ENCODE results near the gene KNG1.

DNA sequence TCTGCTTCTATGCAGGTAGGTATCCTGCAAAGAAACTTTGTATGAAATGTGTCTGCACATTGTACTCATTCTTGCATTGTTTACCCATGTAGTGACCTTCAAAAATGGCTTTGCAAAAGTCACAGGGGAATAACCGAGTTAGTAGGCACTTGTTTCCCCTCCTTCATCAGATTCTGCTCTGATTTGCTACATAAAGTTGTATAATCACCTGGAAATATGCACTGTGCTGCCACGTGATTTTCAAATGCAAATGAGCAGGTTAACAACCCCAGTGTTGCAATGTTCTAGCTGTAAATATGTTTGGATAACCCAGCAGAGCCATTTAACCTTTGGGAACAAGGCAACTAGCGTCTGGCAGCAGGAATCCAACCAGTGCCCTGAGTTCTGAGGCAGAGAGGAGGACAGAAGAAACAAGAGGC is at the start of gene KNG1:
- TF ChIP-seq MAFK (IDR thresholded peaks at IDR 0.05; ENCODE audit: low read depth, low read length) (no peak), POLR2AphosphoS5 (IDR thresholded peaks at IDR 0.05; ENCODE audit: low read depth, low read length) (no peak), EP300 (IDR thresholded peaks at IDR 0.05; ENCODE audit: borderline replicate concordance in 1 of 2, low read depth in 2 of 2, low read length in 2 of 2) (no peak), CREB1 (IDR thresholded peaks at IDR 0.05) (no peak), RAD21 (IDR thresholded peaks at IDR 0.05 in 1 of 2, conservative IDR thresholded peaks at IDR 0.05 in 1 of 2; ENCODE audit: low read depth in 2 of 2, low read length in 2 of 2) (no peak), SP1 (IDR thresholded peaks at IDR 0.05; ENCODE audit: low read depth, low read length) (no peak), RBBP5 (IDR thresholded peaks at IDR 0.05; ENCODE audit: borderline replicate concordance, low read depth, low read length) (no peak), POLR2A (IDR thresholded peaks at IDR 0.05; ENCODE audit: control extremely low read depth in 1 of 2, low read depth in 2 of 2, low read length in 2 of 2) (no peak), EZH2 (IDR thresholded peaks at IDR 0.05; ENCODE audit: low read depth, low read length, severe bottlenecking) (no peak), PHF8 (conservative IDR thresholded peaks at IDR 0.05; ENCODE audit: low read depth, low read length) (no peak), YY1 (IDR thresholded peaks at IDR 0.05; ENCODE audit: low read depth, low read length) (no peak)
- TF ChIP-seq, protein P1, sequence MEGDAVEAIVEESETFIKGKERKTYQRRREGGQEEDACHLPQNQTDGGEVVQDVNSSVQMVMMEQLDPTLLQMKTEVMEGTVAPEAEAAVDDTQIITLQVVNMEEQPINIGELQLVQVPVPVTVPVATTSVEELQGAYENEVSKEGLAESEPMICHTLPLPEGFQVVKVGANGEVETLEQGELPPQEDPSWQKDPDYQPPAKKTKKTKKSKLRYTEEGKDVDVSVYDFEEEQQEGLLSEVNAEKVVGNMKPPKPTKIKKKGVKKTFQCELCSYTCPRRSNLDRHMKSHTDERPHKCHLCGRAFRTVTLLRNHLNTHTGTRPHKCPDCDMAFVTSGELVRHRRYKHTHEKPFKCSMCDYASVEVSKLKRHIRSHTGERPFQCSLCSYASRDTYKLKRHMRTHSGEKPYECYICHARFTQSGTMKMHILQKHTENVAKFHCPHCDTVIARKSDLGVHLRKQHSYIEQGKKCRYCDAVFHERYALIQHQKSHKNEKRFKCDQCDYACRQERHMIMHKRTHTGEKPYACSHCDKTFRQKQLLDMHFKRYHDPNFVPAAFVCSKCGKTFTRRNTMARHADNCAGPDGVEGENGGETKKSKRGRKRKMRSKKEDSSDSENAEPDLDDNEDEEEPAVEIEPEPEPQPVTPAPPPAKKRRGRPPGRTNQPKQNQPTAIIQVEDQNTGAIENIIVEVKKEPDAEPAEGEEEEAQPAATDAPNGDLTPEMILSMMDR (IDR thresholded peaks at IDR 0.05; ENCODE audit: control extremely low read depth in 1 of 3, insufficient read depth in 1 of 3, low read depth in 1 of 3, low read length in 3 of 3): no peak
- TF ChIP-seq, protein P2, sequence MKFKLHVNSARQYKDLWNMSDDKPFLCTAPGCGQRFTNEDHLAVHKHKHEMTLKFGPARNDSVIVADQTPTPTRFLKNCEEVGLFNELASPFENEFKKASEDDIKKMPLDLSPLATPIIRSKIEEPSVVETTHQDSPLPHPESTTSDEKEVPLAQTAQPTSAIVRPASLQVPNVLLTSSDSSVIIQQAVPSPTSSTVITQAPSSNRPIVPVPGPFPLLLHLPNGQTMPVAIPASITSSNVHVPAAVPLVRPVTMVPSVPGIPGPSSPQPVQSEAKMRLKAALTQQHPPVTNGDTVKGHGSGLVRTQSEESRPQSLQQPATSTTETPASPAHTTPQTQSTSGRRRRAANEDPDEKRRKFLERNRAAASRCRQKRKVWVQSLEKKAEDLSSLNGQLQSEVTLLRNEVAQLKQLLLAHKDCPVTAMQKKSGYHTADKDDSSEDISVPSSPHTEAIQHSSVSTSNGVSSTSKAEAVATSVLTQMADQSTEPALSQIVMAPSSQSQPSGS (IDR thresholded peaks at IDR 0.05; ENCODE audit: low read length): no peak

Measured in H1 (cell line).